GM19328 (cell line): ENCODE measurements around the gene PSMG2.
"Not testable (repeated sequence)": the region's sequence is repeated elsewhere in the genome, so short reads cannot be mapped to it uniquely, and the experiment has no call there.

Source experiments
- ATAC-seq: cut with Tn5 transposase; IDR thresholded peaks from one replicate; pipeline ENCODE4 v1.9.1; 2021; ENCODE audit warnings: mild to moderate bottlenecking, moderate library complexity; ENCODE audit not compliant: unreplicated experiment

PSMG2 gene

GRCh38 chr18:12758566-12758965 is 55.7 kb downstream of the PSMG2 start:
- ATAC-seq: not testable (repeated sequence)

- ATAC-seq: no peak
These were observed 62.3 kb downstream of the PSMG2 start for GRCh38 chr18:12765126-12765525.

DNA sequence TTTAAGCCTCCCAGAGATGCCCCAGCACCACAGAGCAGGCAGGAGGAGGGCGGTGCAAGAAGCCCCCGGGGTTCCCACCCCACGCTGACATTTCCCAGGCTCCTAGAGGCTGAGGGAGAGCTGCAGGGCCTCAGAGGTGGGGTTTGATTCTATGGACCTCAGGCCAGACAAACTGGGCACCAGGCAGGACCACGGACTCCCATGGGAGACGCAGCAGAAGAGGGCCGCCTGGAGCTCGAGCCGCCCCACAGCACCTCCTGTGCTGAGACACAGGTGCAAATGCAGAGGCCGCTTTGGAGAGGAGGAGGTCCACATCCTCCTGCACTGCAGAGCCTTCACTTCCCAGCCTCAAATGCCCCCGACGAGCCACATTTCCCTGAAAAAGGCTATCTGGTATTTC is 62.7 kb downstream of the PSMG2 start:
- no peak for ATAC-seq

DNA sequence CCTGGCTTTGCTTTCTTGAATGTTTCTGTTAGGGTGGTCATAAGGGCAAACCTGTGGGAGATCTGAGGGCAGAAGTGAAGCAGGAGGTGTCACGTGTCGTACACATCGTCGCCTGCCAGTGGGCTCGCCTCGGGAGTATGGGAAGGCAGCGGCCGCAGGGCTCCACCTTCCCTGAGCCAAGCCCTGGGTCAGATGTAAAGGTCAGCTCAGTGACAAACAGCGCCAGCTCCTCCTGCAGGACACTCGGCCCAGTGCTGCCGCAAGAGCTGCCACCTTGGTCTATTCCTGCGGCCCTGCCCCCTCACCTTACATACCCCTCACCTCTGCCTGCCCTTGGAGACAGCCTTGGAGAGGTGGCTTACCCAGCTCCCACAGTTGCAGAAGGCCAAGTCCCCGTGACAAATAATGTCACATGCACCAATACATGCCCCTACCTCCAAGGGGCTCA is 64.2 kb downstream of the PSMG2 start:
- no peak for ATAC-seq

DNA sequence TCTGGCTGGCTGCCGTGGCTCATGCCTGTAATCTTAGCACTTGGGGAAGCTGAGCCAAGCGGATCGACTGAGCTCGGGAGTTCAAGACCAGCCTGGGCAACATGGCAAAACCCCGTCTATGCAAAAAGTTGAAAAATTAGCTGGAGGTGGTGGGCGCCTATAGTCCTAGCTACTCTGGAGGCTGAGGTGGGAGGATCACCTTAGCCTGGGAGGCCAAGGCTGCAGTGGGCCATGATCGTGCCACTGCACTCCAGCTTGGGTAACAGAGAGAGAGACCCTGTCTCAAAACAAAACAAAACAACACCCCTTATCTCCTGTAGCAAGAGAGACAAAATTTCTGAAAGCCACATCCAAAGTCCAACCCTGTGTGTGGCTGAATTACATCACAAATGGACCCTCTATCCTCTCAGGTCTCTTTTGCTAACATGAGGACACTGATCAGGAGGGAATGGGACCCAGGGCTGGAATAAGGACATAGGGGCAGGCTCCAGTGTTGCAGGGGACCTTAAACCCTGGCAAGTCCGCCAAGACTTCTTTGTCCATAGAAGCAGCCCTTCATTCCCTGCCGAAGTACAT is 64.8 kb downstream of the PSMG2 start:
- no peak for ATAC-seq

GRCh38 chr18:12768625-12769024 is 65.8 kb downstream of the PSMG2 start:
- ATAC-seq: no peak

DNA sequence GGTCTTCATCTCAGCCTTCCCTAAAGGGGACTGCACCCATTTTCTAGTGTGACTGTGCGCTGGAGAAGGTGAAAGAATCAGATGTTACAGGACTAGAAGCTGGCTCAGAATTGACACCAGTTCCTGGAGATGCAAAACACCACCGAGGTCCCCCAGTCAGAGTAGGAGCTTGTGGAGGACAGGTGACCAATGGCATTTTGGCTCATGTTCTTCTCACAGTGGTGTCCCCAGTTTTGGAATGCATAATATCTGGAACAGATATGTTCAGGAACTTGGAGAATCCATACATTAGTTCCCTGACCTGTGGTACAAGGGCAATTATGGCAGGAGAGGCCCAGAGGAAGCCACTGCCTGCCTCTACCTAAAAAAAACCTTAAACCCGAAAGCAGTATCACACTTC is 66.3 kb downstream of the PSMG2 start:
- ATAC-seq: no peak

DNA sequence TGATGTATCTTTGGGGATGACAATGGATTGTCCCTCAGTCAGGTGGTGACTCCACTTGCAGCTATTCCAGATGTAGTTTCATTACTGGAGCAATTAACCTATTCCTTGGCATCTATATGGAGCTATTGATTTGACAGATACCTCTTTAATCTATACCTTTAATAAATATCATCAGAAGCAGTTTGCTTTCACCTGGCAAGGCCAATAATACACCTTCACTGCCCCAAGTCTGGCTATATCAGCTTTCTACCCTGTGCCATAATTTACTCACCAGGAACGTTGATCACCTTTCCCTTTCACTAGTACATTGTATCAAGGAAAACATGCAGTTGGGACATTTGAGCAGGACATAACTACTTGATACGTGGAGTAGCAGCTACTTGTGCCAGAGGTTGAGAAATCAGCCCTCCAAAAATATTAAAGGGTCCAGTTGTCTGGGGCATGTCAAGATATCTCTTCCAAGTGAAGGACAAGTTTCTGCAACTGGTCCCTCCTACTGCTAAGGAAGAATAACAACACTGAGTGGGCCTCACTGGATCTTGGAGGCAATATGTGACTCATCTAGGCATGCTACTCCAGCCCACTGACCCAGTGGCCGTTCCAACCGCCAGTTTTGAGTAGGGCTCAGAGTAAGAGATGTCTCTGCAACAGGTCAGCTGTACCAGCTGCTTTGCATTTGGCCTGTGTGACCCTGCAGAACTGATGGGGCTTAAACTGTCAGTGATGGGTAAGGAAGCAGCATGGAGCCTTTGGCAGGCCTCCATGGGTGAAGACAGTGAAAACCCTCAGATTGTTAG is 67.0 kb downstream of the PSMG2 start:
- no peak for ATAC-seq

DNA sequence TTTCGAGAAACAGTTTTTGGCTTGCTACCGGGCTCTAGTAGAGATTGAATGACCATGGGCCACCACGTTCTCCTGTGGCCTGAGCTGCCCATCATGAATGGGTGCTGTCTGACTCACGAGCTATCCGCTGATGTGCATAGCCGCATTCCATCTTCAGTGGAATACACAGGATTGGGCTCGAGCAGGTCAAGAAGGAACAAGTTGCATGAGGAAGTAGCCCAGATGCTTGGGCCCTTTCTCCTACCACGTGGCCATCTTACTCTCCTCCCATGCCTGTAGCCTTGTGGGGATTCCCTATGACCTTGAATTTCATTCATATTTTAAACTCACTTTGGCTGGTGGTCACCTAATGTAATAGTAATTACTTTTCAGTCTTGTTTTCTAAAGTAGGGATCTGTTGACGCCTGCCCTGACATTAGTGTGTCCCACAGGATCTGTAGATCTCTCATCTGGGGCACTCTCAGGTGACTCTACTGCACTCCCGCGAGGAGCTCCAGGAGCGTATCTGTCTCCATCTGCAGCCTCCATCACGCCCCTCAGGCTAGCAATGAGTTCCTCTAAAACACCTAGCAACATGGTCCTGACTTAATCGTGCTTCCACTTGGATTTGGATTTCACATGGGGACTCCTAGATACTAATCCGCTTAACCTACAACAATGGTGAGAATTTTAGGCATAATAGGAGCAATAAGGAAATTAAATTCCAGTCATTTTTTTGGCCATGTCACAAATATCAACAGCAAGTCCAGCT is 67.8 kb downstream of the PSMG2 start:
- ATAC-seq: no peak

DNA sequence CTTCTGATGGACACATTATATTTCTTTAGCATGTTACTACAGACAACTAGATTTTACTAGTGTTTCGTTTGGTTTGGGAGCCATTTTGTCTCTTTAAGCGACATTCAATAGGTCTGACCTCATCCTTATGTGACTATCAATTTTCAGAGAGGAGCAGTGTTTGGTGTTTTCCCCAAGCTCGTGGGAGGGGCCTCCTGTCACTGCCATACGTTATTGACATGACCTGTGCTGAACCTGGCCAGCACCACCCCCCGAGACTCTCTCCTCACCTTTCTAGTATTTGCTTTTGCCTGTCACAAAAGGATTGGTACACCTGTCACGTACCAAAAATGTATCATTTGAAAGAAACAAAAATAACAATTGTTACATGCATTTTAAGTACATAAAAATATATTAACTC is 69.3 kb downstream of the PSMG2 start:
- no peak for ATAC-seq

GRCh38 chr18:12773369-12773768 is 70.5 kb downstream of the PSMG2 start:
- ATAC-seq: no peak

DNA sequence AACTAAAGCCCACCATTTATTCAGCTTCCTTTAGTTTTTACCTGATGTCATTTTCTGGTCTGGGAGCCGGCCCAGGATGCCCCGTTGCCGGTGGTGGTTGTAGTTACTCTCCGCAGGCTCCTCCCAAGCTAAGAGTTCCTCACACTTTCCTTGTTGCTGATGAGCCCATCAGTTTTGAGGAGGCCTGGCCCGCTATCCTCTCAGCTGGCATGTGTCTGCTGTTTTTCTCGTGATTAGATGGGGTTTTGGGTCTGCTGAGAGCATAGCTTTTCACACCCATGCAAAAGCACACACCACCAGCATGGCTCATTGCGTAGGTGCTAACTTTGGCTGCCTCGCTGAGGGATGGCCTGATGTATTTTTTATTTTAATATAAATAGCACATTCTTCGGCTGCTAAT is 72.1 kb downstream of the PSMG2 start:
- no peak for ATAC-seq
